Measurements from ENCODE around the gene SSTR3.

The SSTR3 gene

DNA sequence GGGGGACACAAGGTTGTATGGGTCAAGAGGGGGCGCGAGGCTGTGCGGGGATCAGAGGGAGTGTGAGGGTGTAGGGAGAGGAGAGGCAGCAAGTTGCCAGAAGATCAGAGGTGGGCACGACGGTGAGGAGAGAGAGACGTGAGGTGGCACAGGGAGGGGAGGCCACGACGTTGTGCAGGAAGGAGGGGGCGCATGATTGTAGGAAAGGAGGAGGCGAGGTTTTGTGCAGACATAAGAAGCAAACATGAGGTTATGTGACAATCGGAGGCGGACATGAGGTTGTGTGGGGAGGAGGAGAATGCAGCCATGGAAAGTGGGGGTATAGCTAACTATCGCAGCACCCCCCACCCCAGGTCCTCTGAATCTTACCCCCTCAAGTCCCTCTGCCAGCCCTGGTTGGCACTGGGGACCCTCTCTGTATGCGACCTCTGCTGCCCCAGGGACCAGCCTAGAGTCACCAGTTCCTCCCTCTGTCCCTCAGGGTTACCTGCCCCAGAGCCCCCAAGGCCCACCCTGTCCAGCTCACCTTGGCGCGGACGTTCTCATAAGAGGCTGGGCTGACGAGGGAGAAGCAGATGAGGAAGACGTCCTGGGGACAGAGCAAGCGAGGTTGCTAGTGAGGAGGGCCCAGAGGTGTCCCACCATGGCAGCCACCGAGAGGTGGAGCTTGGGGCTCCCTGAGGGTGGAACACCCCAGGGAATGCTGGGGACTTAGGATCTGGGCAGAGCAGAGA is 19.3 kb upstream of the SSTR3 start:
- intact Hi-C loops (cut with DNase I), result no loop called here
- DNase-seq, result peak in 29 of 42 donors; percentile 18 to 75 (median 42)

DNA sequence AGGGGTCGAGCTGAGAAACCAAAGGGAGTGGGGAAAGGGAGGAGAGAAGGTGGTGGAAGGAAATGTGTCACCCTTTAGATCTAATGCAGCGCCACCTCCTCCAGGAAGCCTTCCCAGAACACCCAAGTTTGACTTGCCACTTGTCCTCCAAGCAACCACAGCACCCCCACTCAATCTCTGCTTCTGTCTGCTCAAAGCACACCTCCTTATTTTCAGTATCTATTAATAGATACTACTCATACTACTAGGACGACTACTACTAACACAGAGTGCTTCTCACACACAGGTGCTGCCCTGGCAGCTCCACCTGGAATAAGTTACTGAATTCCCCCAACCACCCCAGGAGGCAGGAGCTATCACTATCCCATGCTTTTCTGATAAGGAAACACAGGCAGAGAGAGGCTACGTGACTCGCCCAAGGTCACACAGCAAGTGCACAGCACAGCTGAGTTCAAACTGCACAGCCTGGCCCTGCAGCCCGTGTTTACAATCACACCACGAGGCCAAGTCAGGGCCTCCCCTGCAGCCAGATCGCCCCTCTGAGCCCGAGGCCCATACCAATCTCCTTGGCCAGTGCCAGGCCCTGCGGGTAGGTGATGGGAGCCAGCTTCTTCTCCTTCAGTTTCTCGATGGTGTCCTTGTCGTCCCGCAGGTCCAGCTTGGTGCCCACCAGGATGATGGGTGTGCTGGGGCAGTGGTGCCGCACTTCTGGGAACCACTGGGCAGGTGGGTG is 18.6 kb upstream of the SSTR3 start:
- intact Hi-C loops (cut with DNase I), result no loop called here
- peak in 2 of 42 donors; percentile 18 to 21 for DNase-seq

DNA sequence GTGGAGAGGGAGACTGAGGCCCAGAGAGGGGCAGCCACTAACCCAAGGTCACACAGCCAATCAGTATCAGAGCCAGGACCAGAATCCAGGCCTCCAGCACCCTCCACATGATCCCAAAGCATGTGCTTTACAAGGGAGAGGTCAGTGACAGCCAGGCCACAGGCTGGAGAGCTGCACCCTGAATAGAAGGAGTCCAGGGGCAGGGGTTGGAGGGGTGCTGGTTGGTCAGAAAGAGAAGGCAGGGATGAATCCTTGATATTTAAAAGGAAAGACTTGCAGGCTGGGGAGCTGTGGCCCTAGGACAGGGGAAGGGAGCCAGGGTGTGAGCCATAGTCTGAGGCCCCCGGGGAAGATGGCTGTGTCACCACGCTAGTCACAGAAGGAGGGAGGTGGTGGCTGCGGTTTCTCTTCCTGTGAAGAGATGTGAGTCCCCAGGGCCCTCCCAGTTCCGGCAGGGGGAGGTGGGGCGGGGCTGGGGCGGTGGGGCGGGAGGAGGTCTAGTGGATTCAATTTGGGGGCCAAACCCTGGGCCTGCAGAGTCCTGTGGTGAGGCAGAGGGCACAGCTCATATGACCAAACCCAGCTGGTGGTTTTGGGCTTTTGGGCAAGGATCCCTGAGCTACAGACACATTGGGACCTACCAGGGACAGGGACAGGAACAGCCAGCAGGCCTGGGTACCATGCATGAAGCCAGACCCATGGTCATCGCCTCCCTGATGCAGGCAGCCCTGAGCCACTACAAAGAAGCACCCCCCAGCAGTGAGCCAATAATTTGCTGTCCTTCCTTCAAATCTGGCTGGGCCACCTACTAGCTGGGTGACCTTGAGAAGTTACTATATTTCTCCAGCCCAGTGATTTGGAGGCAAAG is 17.8 kb upstream of the SSTR3 start:
- DNase-seq, result peak in 4 of 42 donors; percentile 25 to 47 (median 42)
- intact Hi-C loops (cut with DNase I), result no loop called here

DNA sequence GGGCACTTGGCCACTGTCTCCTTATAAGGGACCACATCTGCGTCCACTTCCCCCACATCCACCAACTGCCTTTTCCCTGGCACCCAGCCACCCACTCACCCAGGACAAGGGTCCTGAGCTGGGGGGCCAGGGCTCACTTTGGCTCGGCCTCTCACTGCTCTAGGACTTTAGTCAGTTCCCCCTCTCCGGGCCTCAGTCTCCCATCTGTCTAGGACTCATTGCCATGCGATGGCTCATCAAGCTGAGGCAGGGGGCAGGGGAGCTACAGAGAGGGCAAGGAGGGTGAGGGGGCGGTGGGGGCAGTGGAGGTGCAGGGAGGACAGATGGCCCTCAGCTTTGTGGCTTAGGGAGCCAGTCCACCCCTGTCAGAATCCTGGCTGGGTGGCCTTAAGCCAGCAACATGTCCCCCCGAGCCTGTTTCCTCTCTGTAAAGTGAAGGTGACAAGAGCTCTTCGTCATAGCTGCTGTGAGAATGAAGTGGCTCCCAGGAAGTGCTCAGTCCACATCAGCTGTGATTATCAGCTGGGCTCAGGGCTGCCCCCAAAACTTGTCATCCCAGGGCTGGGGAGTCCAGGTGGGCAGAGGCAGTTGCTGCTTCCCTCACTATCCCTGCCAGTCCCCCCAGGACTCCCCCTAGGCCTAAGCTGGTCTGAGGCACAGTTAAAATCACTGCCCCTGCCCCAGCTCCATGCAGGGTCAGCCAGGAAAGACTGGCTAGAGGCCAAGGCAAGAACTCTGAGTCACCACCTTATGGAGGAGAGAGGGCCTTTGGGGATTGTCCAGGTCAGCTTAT is 16.9 kb upstream of the SSTR3 start:
- no peak for DNase-seq
- intact Hi-C loops (cut with DNase I), result no loop called here

DNA sequence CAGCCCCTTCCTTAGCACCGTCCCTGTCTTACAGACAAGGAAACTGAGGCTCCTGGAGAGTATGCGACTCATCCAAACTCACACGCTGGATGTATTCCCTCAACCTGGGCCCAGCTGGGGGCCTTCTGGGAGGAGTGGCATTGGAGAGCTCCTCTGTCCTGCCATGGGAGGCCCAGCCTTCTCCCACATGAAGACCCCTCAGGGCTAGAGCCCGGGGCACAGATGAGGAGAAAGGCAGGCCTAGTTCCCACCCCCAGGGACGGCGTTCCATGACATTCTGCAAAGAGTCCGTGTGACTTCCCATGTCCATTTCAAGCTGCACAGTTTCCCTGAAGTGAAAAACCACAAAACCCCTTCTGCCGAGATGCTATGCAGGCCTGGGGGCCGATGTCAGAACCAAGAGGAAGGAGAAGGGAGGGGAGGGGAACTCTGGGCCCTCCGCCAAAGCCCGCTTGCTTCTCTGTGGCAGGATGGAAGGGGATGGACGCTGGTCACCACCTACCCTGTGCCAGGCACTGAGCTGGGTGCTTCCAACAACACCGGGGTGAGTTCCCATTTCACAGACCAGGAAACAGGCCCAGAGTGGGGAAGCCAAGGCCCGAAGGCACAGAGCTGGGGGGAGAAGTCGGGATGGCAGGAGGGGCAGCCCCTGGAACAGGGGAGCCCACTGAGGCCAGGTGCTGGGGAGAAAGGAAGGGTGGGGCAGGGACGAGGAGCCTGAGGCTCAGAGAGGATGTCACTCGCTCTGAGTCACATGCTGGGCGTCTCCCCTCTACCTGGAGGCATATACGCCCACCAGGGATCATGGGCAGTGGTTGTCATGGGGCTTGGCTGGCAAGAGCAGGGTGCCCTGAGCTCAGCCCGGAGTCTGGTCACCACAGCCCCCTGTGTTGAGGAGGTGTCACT is 16.1 kb upstream of the SSTR3 start:
- intact Hi-C loops (cut with DNase I), result no loop called here

DNA sequence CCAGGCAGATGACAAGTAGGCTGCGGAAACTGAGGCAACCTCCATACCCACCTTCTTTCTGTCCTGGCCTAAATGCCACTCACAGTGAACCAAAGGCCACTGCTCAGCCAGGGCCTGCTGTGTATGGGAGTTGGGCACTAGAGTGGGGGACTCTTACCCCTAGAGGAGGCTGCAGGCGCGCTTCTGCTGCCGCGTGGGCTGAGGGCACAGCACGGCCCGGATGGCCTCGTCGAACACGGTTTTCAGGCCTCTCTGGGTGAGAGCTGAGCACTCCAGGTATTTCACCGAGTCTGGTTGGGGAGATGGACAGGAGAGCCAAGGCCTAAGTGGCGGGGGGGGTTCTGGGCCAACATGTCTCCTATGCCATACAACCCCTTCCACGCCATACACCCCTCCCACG is 14.2 kb upstream of the SSTR3 start:
- DNase-seq, result no peak
- intact Hi-C loops (cut with DNase I), result no loop called here

More for the DNA sequence above, 16.1 kb upstream of the SSTR3 start:
- peak in 31 of 42 donors; percentile 16 to 65 (median 41) for DNase-seq

DNA sequence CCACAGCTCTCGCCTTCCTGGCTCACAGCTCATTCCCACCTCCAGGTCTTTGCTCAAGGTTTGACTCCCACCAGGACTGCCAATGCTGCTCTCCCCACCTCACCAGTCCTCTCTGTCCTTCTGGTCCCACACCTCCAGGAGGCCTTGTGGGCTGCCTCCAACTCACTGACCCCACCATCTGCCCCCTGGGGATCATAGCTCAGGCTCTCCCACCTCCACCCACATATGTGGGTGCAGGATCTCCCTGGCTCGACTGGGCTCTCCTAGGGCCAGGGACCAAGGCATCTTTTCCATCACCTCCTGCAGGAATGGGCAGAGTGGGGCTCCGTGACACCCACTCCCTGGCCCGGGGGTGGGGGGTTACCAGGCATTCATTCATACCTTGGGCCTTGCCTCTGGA is 13.8 kb upstream of the SSTR3 start:
- DNase-seq, result no peak
- intact Hi-C loops (cut with DNase I), result no loop called here

DNA sequence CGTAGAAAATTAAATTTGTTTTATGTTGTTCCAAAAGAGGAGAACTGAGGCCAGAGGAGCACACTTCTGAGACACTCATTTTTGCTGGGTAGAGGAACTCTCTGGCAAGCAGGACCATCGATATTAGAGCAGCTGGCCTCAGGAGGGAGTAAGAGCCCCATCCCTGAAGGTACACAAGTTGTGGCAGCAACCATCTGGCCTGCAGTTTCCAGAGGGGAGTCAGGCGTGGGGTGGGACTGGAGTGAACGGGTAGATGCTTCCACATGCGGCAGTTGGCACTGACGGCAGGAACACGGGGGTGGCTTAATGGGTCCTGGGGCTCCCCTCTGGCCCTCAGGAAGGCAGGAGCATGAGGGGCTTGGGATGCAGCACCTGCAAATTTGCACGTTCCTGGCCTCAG is 13.2 kb upstream of the SSTR3 start:
- no peak for DNase-seq
- intact Hi-C loops (cut with DNase I), result no loop called here

DNA sequence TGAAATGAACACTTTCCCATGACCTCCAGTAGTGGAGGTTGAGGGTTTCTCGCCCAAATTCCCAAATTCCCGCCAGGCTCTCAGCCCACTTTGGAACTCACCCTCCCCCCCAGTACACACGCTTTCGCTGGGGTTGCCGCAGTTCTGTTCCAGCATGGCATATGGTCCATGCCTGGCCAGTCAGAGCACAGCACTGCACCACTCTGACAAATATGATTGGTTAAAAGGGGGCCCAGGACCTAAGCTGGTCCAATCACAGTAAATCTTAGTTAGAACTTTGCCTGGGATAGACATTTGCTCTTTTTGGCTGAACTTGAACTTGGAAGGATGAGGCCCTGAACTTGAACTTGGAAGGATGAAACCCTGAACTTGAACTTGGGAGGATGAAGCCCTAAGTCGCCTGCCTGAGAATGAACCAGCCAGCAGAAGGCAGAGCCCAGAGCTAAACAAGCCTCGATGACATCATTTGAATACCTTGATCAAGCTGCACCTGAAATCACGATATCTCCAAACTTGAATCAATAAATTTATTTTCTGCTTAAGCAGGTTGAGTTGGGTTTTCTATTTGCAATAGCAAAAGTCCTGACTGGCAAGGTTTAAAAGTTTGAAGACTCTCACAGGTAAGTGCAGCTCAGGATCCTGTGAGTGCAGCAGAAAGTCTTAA is 12.6 kb upstream of the SSTR3 start:
- no peak for DNase-seq
- intact Hi-C loops (cut with DNase I), result no loop called here

DNA sequence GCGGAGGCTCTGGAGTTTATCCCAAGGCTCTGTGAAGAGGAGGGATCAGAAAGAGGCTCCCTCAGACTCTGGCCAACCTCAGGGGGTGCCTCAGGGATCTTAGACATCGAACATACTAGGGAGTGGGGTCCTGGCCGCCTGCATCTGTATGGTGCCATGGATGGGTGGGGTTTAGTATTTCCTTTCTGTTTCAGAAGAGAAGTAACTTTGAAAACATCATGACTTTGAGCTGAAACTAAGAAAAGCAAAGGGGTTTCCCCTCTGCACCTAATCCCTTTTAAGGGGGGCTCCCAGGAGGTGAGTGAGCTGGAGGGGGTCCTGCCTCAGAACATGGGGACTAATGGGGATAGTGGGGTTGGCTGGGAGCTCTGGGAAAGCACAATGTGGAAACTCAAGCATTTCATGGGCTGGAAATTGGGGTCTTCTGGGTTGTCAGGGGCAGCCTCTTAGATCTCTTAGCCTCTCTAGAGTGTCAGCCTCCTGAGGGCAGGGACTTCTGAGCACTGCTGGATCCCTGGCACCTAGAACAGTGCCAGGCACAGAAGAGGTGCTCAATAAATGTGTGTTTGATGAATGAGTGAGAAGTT is 11.8 kb upstream of the SSTR3 start:
- no peak for DNase-seq
- intact Hi-C loops (cut with DNase I), result no loop called here

DNA sequence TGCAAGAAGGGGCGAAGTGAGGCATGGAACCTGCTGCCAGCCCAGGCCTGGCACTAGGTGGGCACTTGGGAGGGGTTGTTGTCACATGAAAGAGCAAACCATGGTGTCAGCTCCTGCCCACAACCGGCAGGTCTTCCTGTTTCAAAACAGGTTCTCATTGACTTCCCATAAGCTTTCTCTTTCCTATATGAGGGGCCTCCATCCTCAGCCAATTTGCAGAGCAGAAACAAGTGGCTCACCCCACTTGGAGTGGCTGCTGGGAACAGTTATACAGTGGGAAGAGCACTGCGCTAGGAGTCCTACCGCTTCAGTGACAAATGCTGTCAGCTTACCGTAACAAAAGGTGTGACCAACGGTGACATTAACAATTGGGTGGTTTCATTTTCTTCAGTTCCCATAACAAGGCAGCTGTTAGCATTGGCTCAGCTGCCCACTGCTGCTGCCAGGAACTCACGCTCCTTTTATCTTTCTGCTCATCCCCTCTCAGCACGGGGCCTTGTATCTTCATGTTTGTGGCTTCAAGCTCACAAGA is 10.2 kb upstream of the SSTR3 start:
- intact Hi-C loops (cut with DNase I), result no loop called here

DNA sequence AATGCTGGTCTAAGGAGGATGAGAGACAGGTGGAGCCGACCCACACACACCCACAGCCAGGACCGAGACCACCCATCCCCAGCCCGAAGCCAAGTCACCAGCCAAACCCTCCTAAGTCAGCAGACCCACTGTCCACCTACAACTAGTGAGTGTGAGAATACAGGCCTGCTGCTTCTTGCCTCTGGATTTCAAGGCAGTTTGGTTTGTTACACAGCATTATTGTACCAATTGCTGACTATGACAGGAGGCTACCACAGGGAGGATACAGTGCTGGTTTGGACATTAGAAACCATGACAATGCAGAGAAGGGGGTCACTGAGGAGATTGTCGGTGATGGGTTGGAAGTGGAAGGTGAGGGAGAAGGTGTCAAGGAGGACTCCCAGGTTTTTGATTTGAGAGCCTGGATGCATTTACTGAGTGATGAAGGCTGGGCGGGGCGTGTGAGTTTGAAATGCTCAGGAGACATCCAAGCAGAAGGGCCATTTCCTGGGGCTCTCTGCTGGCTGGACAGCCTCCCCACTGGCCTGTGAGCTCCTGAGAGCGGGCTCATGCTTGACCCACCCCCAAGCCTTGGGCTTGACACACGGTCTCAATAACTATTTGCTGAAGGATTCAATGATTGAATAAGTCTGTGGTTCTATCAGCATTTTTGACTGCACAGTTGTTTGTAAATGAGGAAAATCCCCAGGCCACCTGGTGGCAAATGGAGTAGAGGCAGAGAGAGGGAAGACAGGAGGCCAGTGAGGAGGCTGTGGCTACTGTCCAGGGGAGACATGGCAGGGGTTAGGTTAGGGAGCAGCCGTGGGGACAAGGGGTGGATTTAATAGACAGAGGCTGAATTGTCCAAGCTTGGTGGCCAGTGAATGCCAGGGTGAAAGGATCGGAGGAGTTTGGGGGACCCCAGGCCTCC is 9.4 kb upstream of the SSTR3 start:
- intact Hi-C loops (cut with DNase I), result no loop called here
- DNase-seq, result no peak

More for the DNA sequence above, 10.2 kb upstream of the SSTR3 start:
- no peak for DNase-seq

DNA sequence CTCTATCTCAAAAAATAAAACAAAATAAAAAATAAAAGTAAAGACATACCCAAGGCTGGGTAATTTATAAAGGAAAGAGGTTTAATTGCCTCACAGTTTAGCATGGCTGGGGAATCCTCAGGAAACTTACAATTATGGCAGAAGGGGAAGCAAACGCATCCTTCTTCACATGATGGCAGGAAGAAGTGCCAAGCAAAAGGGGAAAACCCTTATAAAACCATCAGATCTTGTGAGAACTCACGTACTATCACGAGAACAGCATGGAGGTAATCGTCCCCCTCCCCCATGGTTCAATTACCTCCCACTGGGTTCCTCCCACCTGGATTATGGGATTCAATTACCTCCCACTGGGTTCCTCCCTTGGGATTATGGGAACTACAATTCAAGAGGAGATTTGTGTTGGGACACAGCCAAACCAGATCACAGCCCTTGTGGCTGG is 8.3 kb upstream of the SSTR3 start:
- intact Hi-C loops (cut with DNase I), result no loop called here

DNA sequence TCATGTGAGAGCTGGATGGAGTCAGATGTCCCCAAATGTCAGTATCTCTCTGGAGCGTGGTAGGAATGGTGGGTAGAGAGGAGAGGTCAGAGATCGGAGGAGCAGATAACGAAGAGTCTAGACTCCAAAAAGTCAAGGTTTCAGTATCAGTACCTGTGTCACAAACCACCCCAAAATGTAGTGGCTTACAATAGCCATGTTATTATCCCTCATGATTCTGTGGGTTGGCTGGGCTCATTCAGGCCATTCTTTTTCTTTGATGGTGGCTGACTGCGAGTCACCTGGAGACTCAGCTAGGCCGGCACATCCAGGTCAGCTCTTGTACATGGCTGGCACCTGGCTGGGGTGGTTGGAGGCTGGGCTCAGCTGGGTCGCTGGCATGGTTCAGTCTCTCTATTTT is 7.3 kb upstream of the SSTR3 start:
- intact Hi-C loops (cut with DNase I), result no loop called here
- DNase-seq, result no peak

More for the DNA sequence above, 8.3 kb upstream of the SSTR3 start:
- no peak for DNase-seq

DNA sequence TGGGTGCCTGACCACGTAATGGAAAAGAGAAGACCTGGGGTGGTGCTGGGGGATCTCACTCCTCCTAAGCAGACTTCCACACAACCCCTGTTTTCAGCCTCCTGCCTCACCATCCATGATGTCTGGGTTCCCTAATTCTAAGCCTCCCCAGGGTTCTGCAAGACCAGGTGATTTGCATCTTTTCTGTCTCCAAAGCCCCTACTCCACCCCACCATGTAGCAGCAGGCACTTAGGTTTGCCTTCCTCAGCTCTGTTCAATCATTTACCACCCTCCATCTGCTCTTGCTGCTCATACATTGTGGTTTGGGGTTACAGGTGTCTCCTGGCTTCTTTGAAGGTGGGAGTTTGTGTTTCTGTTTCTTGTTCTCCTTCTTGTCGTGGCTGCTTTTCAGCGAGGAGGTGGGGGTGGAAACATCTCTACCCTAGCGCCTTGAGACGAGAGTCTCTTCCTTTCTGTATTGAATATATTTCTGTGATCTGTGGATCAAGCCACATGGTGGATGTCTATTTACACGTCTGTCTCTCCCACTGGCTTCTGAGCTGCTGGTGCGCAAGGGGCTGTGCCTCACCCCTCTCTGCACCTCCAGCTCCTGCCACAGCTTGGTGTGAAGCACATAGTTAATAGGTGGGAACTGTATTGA is 6.6 kb upstream of the SSTR3 start:
- intact Hi-C loops (cut with DNase I), result no loop called here
- DNase-seq, result no peak

Data from head of caudate nucleus (tissue), 42 donors.